Measurements from ENCODE around the gene SAA2. TPM values are rescaled to one million over a fixed set of nuclear protein-coding genes. Genes with fewer than 3 reads are reported as not detected.

SAA2 gene
- polyA plus RNA-seq, 1 donor (not counting 4 experiments of a cell fraction or from before 2014, with no cell fraction given) = 1.2 TPM

- Histone ChIP-seq H3K4me1 (ENCODE audit: control insufficient read depth, extremely low read depth, insufficient read depth, low read length) (no peaks in the 10 kb centered on the region), H3K79me2 (ENCODE audit: control insufficient read depth, insufficient read depth, low read length) (no peaks in the 10 kb centered on the region), H3K9me3 (ENCODE audit: control insufficient read depth, low read depth, low read length) (no peaks in the 10 kb centered on the region), H3K9me1 (ENCODE audit: control insufficient read depth, extremely low read depth, insufficient read depth, low read length) (no peaks in the 10 kb centered on the region), H3K9ac (ENCODE audit: control insufficient read depth, extremely low read depth, insufficient read depth, low read length) (no peak overlapping the region), H3K36me3 (ENCODE audit: control insufficient read depth in 2 of 2, extremely low read depth in 1 of 2, insufficient read depth in 2 of 2, low read length in 2 of 2) (no peaks in the 10 kb centered on the region), H2AFZ (ENCODE audit: control insufficient read depth, low read length) (no peak overlapping the region), H4K20me1 (ENCODE audit: control insufficient read depth, extremely low read depth, insufficient read depth, low read length) (no peaks in the 10 kb centered on the region), H3K27me3 (ENCODE audit: control insufficient read depth, extremely low read depth, insufficient read depth, low read length) (peaks cover 10% of the 10 kb centered on the region), H3K4me3 (ENCODE audit: control insufficient read depth in 2 of 3, extremely low read depth in 1 of 3, insufficient read depth in 2 of 3, low read depth in 1 of 3, low read length in 3 of 3) (no peak overlapping the region), H3K27ac (ENCODE audit: control insufficient read depth, insufficient read depth, low read length) (no peak overlapping the region), H3K4me2 (ENCODE audit: control insufficient read depth, extremely low read depth, insufficient read depth, low read depth, low read length) (no peak overlapping the region)
- FAIRE-seq (no peak), DNase-seq (ENCODE audit: low read depth, low spot score) (no peak)
- dilution Hi-C loops (cut with MboI; ENCODE audit: extremely low pct_ligation_motif_present, low sequenced_read_pairs) = no loop called here
- TF ChIP-seq CTCF (optimal IDR thresholded peaks at IDR 0.05 in 1 of 3, IDR thresholded peaks at IDR 0.05 in 1 of 3, conservative IDR thresholded peaks at IDR 0.05 in 1 of 3; ENCODE audit: extremely low read depth in 1 of 3, insufficient read depth in 2 of 3, low read length in 3 of 3) (no peak), EZH2 (IDR thresholded peaks at IDR 0.05; ENCODE audit: low read length) (no peak)
Observed at GRCh38 chr11:18204771-18205170, 43.7 kb downstream of the SAA2 start.

- Histone ChIP-seq H4K20me1 (ENCODE audit: control insufficient read depth, extremely low read depth, insufficient read depth, low read length) (no peaks in the 10 kb centered on the region), H3K4me1 (ENCODE audit: control insufficient read depth, extremely low read depth, insufficient read depth, low read length) (no peaks in the 10 kb centered on the region), H3K9me3 (ENCODE audit: control insufficient read depth, low read depth, low read length) (no peaks in the 10 kb centered on the region), H3K9ac (ENCODE audit: control insufficient read depth, extremely low read depth, insufficient read depth, low read length) (no peak overlapping the region), H3K27me3 (ENCODE audit: control insufficient read depth, extremely low read depth, insufficient read depth, low read length) (peaks cover 7% of the 10 kb centered on the region), H3K4me3 (ENCODE audit: control insufficient read depth in 2 of 3, extremely low read depth in 1 of 3, insufficient read depth in 2 of 3, low read depth in 1 of 3, low read length in 3 of 3) (no peak overlapping the region), H3K27ac (ENCODE audit: control insufficient read depth, insufficient read depth, low read length) (no peak overlapping the region), H3K4me2 (ENCODE audit: control insufficient read depth, extremely low read depth, insufficient read depth, low read depth, low read length) (no peak overlapping the region), H3K36me3 (ENCODE audit: control insufficient read depth in 2 of 2, extremely low read depth in 1 of 2, insufficient read depth in 2 of 2, low read length in 2 of 2) (no peaks in the 10 kb centered on the region), H3K79me2 (ENCODE audit: control insufficient read depth, insufficient read depth, low read length) (no peaks in the 10 kb centered on the region), H3K9me1 (ENCODE audit: control insufficient read depth, extremely low read depth, insufficient read depth, low read length) (no peaks in the 10 kb centered on the region), H2AFZ (ENCODE audit: control insufficient read depth, low read length) (no peak overlapping the region)
- FAIRE-seq = no peak
- TF ChIP-seq EZH2 (IDR thresholded peaks at IDR 0.05; ENCODE audit: low read length) (no peak), CTCF (optimal IDR thresholded peaks at IDR 0.05 in 1 of 3, IDR thresholded peaks at IDR 0.05 in 1 of 3, conservative IDR thresholded peaks at IDR 0.05 in 1 of 3; ENCODE audit: extremely low read depth in 1 of 3, insufficient read depth in 2 of 3, low read length in 3 of 3) (no peak)
- dilution Hi-C loops (cut with MboI; ENCODE audit: extremely low pct_ligation_motif_present, low sequenced_read_pairs) = no loop called here
- DNase-seq (ENCODE audit: low read depth, low spot score) = no peak
Observed at GRCh38 chr11:18204220-18204619, 44.2 kb downstream of the SAA2 start.
